22Rv1 (cell line): ENCODE measurements around the gene VANGL1.

Source experiments
- H3K27ac ChIP-seq: fragments of 450-650 bp; 2 replicates; pipeline ENCODE4 v1.5.1; 2017
- CTCF ChIP-seq: fragments of 450-650 bp; IDR thresholded peaks from 2 replicates; pipeline ENCODE4 v1.5.1; 2017; ENCODE audit warnings: mild to moderate bottlenecking
- ZFX ChIP-seq: fragments of 450-650 bp; IDR thresholded peaks from 2 replicates; pipeline ENCODE4 v1.6.1; 2017; ENCODE audit warnings: antibody characterized with exemption, borderline replicate concordance

VANGL1 gene

GRCh38 chr1:115660151-115660550 lies 18.4 kb downstream of the VANGL1 start:
- peak overlapping the region; percentile 19; the same call in 1 of the 2 replicates for H3K27ac ChIP-seq
- TF ChIP-seq CTCF (no peak), ZFX (no peak)

DNA sequence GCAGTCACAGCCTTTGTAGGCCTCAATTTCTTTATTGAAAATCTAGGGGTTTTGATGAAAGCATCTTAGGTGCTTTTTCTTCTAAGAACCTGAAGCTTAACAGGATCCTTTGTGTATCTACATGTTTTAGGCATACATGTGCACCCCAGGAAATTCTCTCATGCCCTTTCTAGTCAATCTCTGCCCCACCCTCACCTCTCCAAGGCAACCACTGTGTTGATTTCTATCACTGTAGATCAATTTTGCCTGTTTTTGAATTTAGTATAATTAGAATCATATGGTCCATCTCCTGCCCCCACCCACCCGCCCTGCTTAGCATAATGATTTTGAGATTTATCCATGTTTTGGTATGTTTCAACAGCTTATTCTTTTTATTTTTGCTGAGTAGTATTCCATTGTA lies 19.4 kb downstream of the VANGL1 start:
- TF ChIP-seq ZFX (no peak), CTCF (no peak)
- no peak overlapping the region for H3K27ac ChIP-seq

DNA sequence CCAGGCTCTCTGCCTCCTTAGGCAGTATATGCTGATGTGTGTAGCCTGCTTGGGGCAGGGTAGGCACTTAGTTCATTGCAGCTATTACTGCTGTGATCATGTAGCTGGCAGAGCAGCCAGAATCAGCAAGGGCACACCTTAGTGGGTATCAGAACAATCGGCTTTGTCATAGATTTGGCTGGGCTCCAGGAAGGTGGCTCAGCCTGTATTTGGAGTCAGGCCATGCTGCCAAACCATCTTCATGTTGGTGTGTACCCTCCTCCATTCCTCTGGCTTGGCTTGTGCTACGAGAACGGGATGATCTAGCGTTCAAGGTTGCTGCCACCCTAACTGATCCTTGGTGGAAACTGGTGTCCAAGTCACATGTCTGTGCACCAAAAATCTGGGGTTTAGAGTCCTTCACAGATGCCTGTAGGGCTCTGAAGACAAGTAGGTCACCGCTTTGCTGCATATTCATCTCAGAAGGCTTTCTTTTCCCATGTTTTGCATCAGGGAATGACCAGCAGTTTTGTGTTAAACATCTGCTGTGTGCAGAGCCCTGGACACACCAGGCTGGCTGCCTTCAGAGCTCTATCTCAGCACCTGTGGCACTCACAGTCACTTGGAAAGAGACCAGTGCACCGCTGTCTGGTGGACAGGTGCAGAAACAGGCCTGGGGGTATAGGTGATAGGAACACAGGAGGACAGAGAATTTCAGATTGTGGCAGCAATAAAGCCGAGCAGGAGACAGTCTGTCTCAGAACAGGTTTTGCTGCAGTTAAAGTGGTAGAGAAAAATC lies 23.7 kb downstream of the VANGL1 start:
- no peak overlapping the region for H3K27ac ChIP-seq
- TF ChIP-seq CTCF (no peak), ZFX (no peak)

DNA sequence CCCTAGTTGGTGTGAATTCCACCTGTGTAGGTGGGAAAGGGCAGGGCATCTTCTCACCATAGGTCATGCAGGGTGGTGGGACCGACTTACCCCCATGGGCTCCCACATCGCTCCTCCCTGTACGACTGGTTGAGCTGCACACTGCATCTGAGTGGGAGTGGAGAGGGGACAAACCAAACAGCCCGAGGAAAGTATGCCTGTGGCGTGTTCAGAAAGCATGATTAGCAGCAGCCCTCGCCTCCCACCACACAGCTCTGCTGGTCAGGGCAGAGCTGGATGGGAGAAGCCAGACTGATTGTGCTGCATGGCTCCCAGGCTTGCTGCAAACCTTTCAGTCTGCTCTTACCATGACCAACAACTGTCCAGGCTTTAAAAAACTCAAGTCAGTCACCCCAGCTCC lies 24.4 kb downstream of the VANGL1 start:
- TF ChIP-seq CTCF (no peak), ZFX (no peak)
- H3K27ac ChIP-seq = no peak overlapping the region

GRCh38 chr1:115666702-115667101 lies 24.9 kb downstream of the VANGL1 start:
- TF ChIP-seq CTCF (no peak), ZFX (no peak)
- no peak overlapping the region for H3K27ac ChIP-seq

DNA sequence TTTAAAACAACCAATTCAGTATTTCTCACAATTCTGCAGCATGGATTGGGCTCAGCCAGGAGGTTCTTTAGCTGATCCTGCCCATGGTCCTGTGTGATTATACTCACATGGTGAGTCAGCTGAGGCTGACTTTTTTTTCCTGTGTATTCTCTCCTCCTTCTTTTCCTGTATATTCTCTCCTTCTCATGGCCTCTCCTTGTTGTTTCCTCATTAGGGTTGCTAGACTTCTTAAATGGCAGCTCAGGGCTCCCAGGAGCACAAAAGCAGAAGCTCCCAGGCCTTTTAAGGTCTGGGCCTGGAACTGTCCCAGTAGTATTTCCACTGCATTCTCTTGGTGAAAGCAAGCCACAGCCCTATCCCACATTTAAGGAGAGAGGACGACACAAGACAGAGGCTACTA lies 26.8 kb downstream of the VANGL1 start:
- no peak for TF ChIP-seq ZFX
- TF ChIP-seq CTCF = no peak
- no peak overlapping the region for H3K27ac ChIP-seq

GRCh38 chr1:115669002-115669673 lies 27.4 kb downstream of the VANGL1 start:
- TF ChIP-seq CTCF (no peak), ZFX (no peak)
- H3K27ac ChIP-seq = no peak overlapping the region
